Hematopoietic multipotent progenitor cell treated with erythropoietin and hydrocortisone succinate and interleukin-3 and kit ligand, for 15 days (in vitro differentiated cells): ENCODE results near the gene TLCD5.
A peak's percentile ranks its signal among the peaks of the same experiment; 100 is the strongest.

Experiments
- DNase-seq: peaks from one replicate; pipeline ENCODE4 v3.0.0-alpha.2; 2015; ENCODE audit warnings: low spot score

Gene TLCD5

GRCh38 chr11:120337355-120338106 is 12.4 kb downstream of the TLCD5 start:
- peak; percentile 49 for DNase-seq

- DNase-seq: peak; percentile 53
Measured at GRCh38 chr11:120338107-120338933, 13.2 kb downstream of the TLCD5 start.

- DNase-seq: peak; percentile 96
Measured at GRCh38 chr11:120339394-120339890, 14.3 kb downstream of the TLCD5 start.

GRCh38 chr11:120340529-120340928 is 15.4 kb downstream of the TLCD5 start:
- DNase-seq: peak; percentile 82

GRCh38 chr11:120342226-120342625 is 17.1 kb downstream of the TLCD5 start:
- no peak for DNase-seq

GRCh38 chr11:120342678-120343077 is 17.6 kb downstream of the TLCD5 start:
- no peak for DNase-seq

- DNase-seq: peak; percentile 42
Measured at GRCh38 chr11:120343429-120343828, 18.3 kb downstream of the TLCD5 start.

- DNase-seq: no peak
Measured at GRCh38 chr11:120344302-120345004, 19.4 kb downstream of the TLCD5 start.

GRCh38 chr11:120346233-120346632 is 21.1 kb downstream of the TLCD5 start:
- DNase-seq: no peak

- DNase-seq: no peak
Measured at GRCh38 chr11:120350637-120351036, 25.5 kb downstream of the TLCD5 start.

- no peak for DNase-seq
Measured at GRCh38 chr11:120352405-120352804, 27.3 kb downstream of the TLCD5 start.

- no peak for DNase-seq
Measured at GRCh38 chr11:120354068-120354467, 29.0 kb downstream of the TLCD5 start.

GRCh38 chr11:120354779-120355178 is 29.7 kb downstream of the TLCD5 start:
- DNase-seq: no peak

GRCh38 chr11:120357620-120358019 is 32.5 kb downstream of the TLCD5 start:
- no peak for DNase-seq

GRCh38 chr11:120358729-120359128 is 33.6 kb downstream of the TLCD5 start:
- DNase-seq: no peak

GRCh38 chr11:120363436-120363835 is 38.3 kb downstream of the TLCD5 start:
- no peak for DNase-seq

GRCh38 chr11:120365512-120365911 is 40.4 kb downstream of the TLCD5 start:
- peak; percentile 59 for DNase-seq

GRCh38 chr11:120372296-120372695 is 47.2 kb downstream of the TLCD5 start:
- DNase-seq: no peak

- DNase-seq: no peak
Measured at GRCh38 chr11:120375076-120375475, 50.0 kb downstream of the TLCD5 start.

GRCh38 chr11:120376547-120377182 is 51.6 kb downstream of the TLCD5 start:
- DNase-seq: no peak

- no peak for DNase-seq
Measured at GRCh38 chr11:120378474-120378873, 53.4 kb downstream of the TLCD5 start.

- DNase-seq: no peak
Measured at GRCh38 chr11:120381401-120381800, 56.3 kb downstream of the TLCD5 start.
